Measurements from ENCODE around the gene ERGIC3. TPM values are rescaled to one million over a fixed set of nuclear protein-coding genes. Genes with fewer than 3 reads are reported as not detected.
"Not testable (repeated sequence)": the region's sequence is repeated elsewhere in the genome, so short reads cannot be mapped to it uniquely, and the experiment has no call there.

The ERGIC3 gene
- total RNA-seq, 4 donors from 2014 or later = 121 to 260 (median 189) TPM

GRCh38 chr20:35546127-35546526 is 4.2 kb downstream of the ERGIC3 start:
- 60 to 78% methylated on average over 1 of the region's 1 CpG for WGBS, 2 donors
- Histone ChIP-seq H3K4me1 (peaks cover 8 to 19% (median 9%) of the 10 kb centered on the region in 3 donors), H3K4me3 (no peak overlapping the region), H3K9me3 (no peaks in the 10 kb centered on the region), H3K36me3 (peaks cover 8 to 69% (median 12%) of the 10 kb centered on the region in 3 donors), H3K27ac (no peak overlapping the region), H3K27me3 (no peaks in the 10 kb centered on the region)
- no peak for TF ChIP-seq POLR2A (IDR thresholded peaks at IDR 0.05)
- TF ChIP-seq CTCF (IDR thresholded peaks at IDR 0.05) = no peak
- intact Hi-C loops (cut with DNase I) = no loop called here
- DNase-seq = no peak

GRCh38 chr20:35547329-35547728 is 5.5 kb downstream of the ERGIC3 start:
- no peak for DNase-seq

GRCh38 chr20:35551503-35551902 is 9.6 kb downstream of the ERGIC3 start:
- WGBS, 2 donors = 66 to 77% methylated on average over 4 of the region's 4 CpGs
- H3K27ac ChIP-seq = no peak overlapping the region
- no peak overlapping the region for H3K4me3 ChIP-seq
- intact Hi-C loops (cut with DNase I) = no loop called here
- no peak for DNase-seq
- no peaks in the 10 kb centered on the region for H3K27me3 ChIP-seq
- H3K9me3 ChIP-seq = no peaks in the 10 kb centered on the region
- TF ChIP-seq POLR2A (IDR thresholded peaks at IDR 0.05) = no peak
- no peak for TF ChIP-seq CTCF (IDR thresholded peaks at IDR 0.05)
- peaks cover 15 to 100% (median 30%) of the 10 kb centered on the region in 3 donors for H3K36me3 ChIP-seq
- no peaks in the 10 kb centered on the region for H3K4me1 ChIP-seq

More at GRCh38 chr20:35547329-35547728, 5.5 kb downstream of the ERGIC3 start:
- H3K27me3 ChIP-seq = no peaks in the 10 kb centered on the region
- H3K36me3 ChIP-seq = peaks cover 8 to 81% (median 17%) of the 10 kb centered on the region in 3 donors
- 96 to 100% methylated on average over 1 to 7 of the region's 9 CpGs for WGBS, 2 donors
- peaks cover 5 to 10% (median 7%) of the 10 kb centered on the region in 3 donors for H3K4me1 ChIP-seq
- no peak overlapping the region for H3K4me3 ChIP-seq
- TF ChIP-seq POLR2A (IDR thresholded peaks at IDR 0.05) (no peak), CTCF (IDR thresholded peaks at IDR 0.05) (no peak)
- no peak overlapping the region for H3K27ac ChIP-seq
- intact Hi-C loops (cut with DNase I) = no loop called here
- H3K9me3 ChIP-seq = no peaks in the 10 kb centered on the region

- intact Hi-C loops (cut with DNase I) = no loop called here
- no peak for TF ChIP-seq POLR2A (IDR thresholded peaks at IDR 0.05)
- TF ChIP-seq CTCF (IDR thresholded peaks at IDR 0.05) = no peak
- Histone ChIP-seq H3K27ac (no peak overlapping the region), H3K9me3 (no peaks in the 10 kb centered on the region), H3K4me3 (no peak overlapping the region), H3K27me3 (no peaks in the 10 kb centered on the region), H3K36me3 (peaks cover 25 to 100% (median 35%) of the 10 kb centered on the region in 3 donors), H3K4me1 (no peaks in the 10 kb centered on the region)
- no peak for DNase-seq
- 88% methylated on average over 2 of the region's 3 CpGs for WGBS, 2 donors
Measured at GRCh38 chr20:35552914-35553313, 11.0 kb downstream of the ERGIC3 start.

GRCh38 chr20:35555461-35555860 is 13.6 kb downstream of the ERGIC3 start:
- H3K36me3 ChIP-seq = peaks cover 21 to 83% (median 23%) of the 10 kb centered on the region in 3 donors

More at GRCh38 chr20:35555461-35555860, 13.6 kb downstream of the ERGIC3 start:
- DNase-seq; H3K27me3 ChIP-seq; intact Hi-C loops (cut with DNase I); H3K27ac ChIP-seq; H3K4me3 ChIP-seq; H3K4me1 ChIP-seq; H3K9me3 ChIP-seq: not testable (repeated sequence)
- 83 to 93% methylated on average over 3 of the region's 4 CpGs for WGBS, 2 donors

All from esophagus squamous epithelium (tissue), 5 donors.